Peyer's patch (tissue), 4 donors: Measurements from ENCODE around the gene EHD2. TPM values are rescaled to one million over a fixed set of nuclear protein-coding genes. Genes with fewer than 3 reads are reported as not detected.
"Not testable (repeated sequence)": the region's sequence is repeated elsewhere in the genome, so short reads cannot be mapped to it uniquely, and the experiment has no call there.

Experiments
- DNase-seq, 3 donors: peaks; one replicate each; pipeline ENCODE4 v3.0.0-alpha.2; 2017 to 2019
- H3K27ac ChIP-seq, 4 donors: fragments of 200-600 bp; sonication (generic); one replicate each; pipeline ENCODE4 v1.5.1; 2016 to 2019
- H3K27me3 ChIP-seq, 2 donors: fragments of 200-600 bp; sonication (generic); one replicate each; pipeline ENCODE4 v1.5.1; 2019
- H3K36me3 ChIP-seq, 3 donors: fragments of 200-600 bp; sonication (generic); one replicate each; pipeline ENCODE4 v1.5.1; 2016 to 2019
- H3K4me1 ChIP-seq, 4 donors: fragments of 200-600 bp; sonication (generic); one replicate each; pipeline ENCODE4 v1.5.1; 2016 to 2019
- H3K4me3 ChIP-seq, 4 donors: fragments of 200-600 bp; sonication (generic); 1 replicate in 3 of 4; 2 replicates in 1 of 4; pipeline ENCODE4 v1.5.1; 2016 to 2019; ENCODE audit warnings: mild to moderate bottlenecking in 1 of 4
- H3K9me3 ChIP-seq, 4 donors: fragments of 200-600 bp; sonication (generic); one replicate each; pipeline ENCODE4 v1.5.1; 2016 to 2019; ENCODE audit warnings: mild to moderate bottlenecking in 1 of 4
- POLR2A ChIP-seq, 2 donors: fragments of 450-650 bp; IDR thresholded peaks; one replicate each; pipeline ENCODE4 v1.5.1; 2017; ENCODE audit warnings: antibody characterized with exemption in 2 of 2, mild to moderate bottlenecking in 2 of 2, moderate library complexity in 2 of 2
- total RNA-seq, 4 donors: library from RNA; depleted of rRNA; stranded (reverse); fragments of >200 nt; gene quantifications; one replicate each; pipeline ENCODE4 v1.1.0, GENCODE V29; 2016
- TF ChIP-seq, protein P1 (sequence below), 6 experiments: fragments of 450-650 bp in 4 of 6; fragments of 200-600 bp in 2 of 6; sonication (generic) in 1 of 6; IDR thresholded peaks; one replicate each; pipeline ENCODE4 v1.5.1; 2017 to 2019; ENCODE audit warnings: antibody characterized with exemption in 6 of 6, mild to moderate bottlenecking in 3 of 6, moderate library complexity in 1 of 6

Gene EHD2
- total RNA-seq, 4 donors from 2014 or later: 11.2 to 117 (median 23.0) TPM

DNA sequence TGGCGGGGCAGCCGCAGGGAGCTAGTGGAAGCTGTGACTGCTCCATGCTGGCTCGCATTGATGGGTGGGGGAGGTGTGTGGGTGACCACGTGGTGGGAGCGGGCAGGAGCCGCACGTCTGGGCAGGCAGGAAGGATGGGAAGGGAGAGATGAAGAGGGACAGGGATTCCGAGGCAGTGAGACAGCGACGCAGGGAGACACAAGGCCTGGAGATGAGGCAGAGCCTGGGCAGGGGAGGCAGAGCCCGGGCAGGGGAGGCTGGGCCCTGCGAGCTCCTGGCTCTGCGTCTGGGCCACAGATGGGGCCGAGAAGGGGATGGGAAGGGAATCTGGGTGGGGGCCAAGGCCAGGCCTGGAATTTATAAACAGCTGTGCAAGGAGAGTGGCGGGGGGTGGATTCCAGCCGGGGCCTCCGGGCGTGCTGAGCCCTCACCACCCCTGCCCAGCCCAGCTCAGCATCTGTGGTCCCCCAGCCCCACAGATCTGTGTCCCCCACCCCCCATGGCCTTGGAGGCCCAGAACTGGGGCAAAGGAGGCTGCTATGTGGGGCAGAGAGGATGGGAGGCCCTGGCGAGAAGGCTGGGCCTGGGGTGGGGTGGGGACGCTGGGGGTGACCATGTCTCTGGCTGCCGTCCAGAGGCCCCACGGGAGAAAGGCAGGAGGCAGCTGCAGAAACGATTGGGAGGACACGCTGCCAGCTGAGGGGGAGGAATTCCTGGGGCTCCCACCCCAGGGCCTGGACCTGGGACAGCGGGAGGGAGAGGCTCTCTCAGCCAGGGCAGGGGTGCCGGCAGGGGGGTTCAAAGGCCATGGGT lies 6.0 kb downstream of the EHD2 start:
- H3K4me3 ChIP-seq: peak overlapping the region in 2 of 4 donors; percentile 21 to 24
- no peaks in the 10 kb centered on the region for H3K27me3 ChIP-seq
- no peak for TF ChIP-seq POLR2A (IDR thresholded peaks at IDR 0.05)
- TF ChIP-seq, protein P1, sequence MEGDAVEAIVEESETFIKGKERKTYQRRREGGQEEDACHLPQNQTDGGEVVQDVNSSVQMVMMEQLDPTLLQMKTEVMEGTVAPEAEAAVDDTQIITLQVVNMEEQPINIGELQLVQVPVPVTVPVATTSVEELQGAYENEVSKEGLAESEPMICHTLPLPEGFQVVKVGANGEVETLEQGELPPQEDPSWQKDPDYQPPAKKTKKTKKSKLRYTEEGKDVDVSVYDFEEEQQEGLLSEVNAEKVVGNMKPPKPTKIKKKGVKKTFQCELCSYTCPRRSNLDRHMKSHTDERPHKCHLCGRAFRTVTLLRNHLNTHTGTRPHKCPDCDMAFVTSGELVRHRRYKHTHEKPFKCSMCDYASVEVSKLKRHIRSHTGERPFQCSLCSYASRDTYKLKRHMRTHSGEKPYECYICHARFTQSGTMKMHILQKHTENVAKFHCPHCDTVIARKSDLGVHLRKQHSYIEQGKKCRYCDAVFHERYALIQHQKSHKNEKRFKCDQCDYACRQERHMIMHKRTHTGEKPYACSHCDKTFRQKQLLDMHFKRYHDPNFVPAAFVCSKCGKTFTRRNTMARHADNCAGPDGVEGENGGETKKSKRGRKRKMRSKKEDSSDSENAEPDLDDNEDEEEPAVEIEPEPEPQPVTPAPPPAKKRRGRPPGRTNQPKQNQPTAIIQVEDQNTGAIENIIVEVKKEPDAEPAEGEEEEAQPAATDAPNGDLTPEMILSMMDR (IDR thresholded peaks at IDR 0.05): no peak

DNA sequence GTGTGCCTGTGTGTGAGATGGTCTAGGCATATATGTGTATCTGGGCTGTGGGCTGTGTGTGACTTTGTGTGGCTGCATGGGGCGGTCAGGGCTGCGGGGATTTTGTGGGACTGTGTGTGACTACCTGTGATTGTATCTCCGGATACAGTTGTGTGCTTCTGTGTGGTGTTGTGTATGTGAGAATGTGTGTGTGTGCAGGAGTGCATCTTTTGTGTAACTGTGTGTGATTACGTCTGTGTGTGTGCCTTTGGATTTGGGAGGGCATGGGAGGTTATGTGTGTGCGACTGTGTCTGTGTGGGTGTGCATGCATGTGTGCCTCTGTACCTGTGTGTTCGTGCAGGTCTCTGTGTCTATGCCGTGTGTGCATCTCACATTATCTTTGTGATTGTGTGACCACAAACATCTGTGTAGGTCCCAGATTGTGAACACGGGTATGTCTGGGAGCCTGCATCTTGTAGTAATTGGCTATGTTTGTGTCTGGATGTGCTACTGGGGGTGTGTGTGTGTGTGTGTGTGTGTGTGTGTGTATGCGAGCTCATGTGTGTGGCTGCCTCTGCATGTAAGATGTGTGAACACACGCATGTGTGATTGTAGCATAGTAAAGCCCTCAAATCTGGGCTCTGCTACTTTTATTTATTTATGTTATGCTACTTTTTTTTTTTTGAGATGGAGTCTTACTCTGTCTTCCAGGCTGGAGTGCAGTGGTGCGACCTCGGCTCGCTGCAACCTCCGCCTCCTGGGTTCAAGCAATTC lies 7.6 kb downstream of the EHD2 start:
- H3K4me1 ChIP-seq: peaks cover 0 to 42% (median 0%) of the 10 kb centered on the region in 4 donors
- H3K4me3 ChIP-seq: no peak overlapping the region

More for the DNA sequence above, 6.0 kb downstream of the EHD2 start:
- H3K9me3 ChIP-seq: peaks cover 0 to under 1% (median 0%) of the 10 kb centered on the region in 4 donors
- H3K4me1 ChIP-seq: peaks cover 0 to 42% (median 0%) of the 10 kb centered on the region in 4 donors
- H3K36me3 ChIP-seq: no peaks in the 10 kb centered on the region
- DNase-seq: peak in 2 of 3 donors; percentile 32 to 83
- H3K27ac ChIP-seq: peak overlapping the region; percentile 57 to 93 (median 76)

DNA sequence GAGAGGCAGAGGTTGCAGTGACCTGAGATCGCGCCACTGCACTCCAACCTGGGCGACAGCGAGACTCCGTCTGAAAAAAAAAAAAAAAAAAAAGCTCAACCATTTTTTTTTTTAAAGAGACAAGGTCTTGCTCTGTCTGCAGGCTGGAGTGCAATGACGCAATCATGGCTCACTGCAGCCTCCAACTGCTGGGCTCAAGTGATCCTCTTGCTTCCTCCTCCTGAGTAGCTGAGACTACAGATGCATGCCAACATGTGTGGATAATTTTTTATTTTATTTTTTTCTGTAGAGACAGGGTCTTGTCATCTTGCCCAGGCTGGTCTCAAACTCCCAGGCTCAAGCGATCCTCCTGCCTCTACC lies 10.3 kb downstream of the EHD2 start:
- Histone ChIP-seq H3K4me1 (peaks cover 0 to 25% (median 0%) of the 10 kb centered on the region in 4 donors), H3K9me3 (no peaks in the 10 kb centered on the region), H3K4me3 (peak overlapping the region in 1 of 4 donors; percentile 24), H3K36me3 (no peaks in the 10 kb centered on the region), H3K27me3 (no peaks in the 10 kb centered on the region), H3K27ac (peak overlapping the region in 3 of 4 donors; percentile 32 to 72 (median 70))
- peak in 1 of 3 donors; percentile 67 for DNase-seq
- no peak for TF ChIP-seq POLR2A (IDR thresholded peaks at IDR 0.05)
- TF ChIP-seq, protein P1 (IDR thresholded peaks at IDR 0.05): no peak

More for the DNA sequence above, 7.6 kb downstream of the EHD2 start:
- peak overlapping the region in 3 of 4 donors; percentile 66 to 93 (median 87) for H3K27ac ChIP-seq
- no peak for DNase-seq
- H3K36me3 ChIP-seq: no peaks in the 10 kb centered on the region
- H3K27me3 ChIP-seq: no peaks in the 10 kb centered on the region
- no peaks in the 10 kb centered on the region for H3K9me3 ChIP-seq
- TF ChIP-seq POLR2A (IDR thresholded peaks at IDR 0.05): no peak
- TF ChIP-seq, protein P1 (IDR thresholded peaks at IDR 0.05): no peak

DNA sequence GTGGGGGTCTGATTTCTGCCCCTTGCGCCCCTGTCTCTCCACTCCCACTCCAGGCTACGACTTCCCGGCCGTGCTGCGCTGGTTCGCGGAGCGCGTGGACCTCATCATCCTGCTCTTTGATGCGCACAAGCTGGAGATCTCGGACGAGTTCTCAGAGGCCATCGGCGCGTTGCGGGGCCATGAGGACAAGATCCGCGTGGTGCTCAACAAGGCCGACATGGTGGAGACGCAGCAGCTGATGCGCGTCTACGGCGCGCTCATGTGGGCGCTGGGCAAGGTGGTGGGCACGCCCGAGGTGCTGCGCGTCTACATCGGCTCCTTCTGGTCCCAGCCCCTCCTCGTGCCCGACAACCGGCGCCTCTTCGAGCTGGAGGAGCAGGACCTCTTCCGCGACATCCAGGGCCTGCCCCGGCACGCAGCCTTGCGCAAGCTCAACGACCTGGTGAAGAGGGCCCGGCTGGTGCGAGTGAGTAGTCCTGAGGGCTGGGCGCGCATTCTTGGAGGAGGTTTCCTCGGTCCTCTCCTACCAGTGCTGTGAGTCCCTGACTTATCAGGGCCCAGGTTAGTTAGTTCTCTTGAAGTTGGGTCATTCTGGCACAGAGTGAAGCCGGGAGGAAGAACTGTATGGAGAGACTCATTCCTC lies 12.7 kb downstream of the EHD2 start:
- Histone ChIP-seq H3K27ac (peak overlapping the region in 2 of 4 donors; percentile 25 to 42), H3K27me3 (no peaks in the 10 kb centered on the region), H3K4me3 (no peak overlapping the region), H3K9me3 (no peaks in the 10 kb centered on the region), H3K4me1 (peaks cover 0 to 30% (median 0%) of the 10 kb centered on the region in 4 donors), H3K36me3 (no peaks in the 10 kb centered on the region)
- no peak for DNase-seq
- TF ChIP-seq, protein P1 (IDR thresholded peaks at IDR 0.05): no peak
- TF ChIP-seq POLR2A (IDR thresholded peaks at IDR 0.05): no peak

DNA sequence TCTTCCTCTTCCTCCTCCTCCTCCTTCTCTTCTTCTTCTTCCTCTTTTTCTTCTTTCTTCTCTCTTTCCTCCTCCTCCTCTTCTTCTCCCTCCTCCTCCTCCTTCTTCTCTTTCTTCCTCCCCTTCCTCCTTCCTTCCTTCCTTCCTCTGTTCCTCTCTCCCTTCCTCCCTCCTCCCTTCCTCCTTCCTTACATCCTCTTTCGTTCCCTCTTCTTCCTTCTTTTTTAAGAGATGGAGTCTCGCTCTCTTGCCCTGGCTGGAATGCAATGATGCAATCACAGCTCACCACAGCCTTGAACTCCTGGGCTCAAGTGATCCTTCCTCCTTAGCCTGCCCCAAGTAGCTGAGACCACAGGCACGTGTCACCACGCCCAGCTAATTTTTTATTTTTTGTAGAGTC lies 13.2 kb downstream of the EHD2 start:
- DNase-seq: no peak
- H3K4me1 ChIP-seq: peaks cover 0 to 30% (median 0%) of the 10 kb centered on the region in 4 donors

DNA sequence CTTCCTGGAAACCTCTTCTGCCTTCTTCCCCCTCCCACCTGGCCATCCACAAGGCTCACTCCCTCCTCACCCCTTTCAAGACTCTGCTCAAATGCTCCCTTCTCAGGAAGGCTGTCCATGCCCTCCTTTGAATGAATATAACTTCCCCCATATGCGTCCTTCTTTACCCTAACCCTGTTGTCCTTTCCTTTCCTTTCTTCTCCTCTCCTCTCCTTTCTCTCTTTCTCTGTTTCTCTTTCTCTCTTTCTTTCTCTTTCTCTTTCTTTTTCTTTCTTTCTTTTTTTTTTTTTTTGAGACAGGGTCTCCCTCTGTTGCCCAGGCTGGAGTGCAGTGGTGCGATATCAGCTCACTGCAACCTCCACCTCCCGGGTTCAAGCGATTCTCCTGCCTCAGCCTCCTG lies 15.1 kb downstream of the EHD2 start:
- not testable (repeated sequence) for DNase-seq, H3K36me3 ChIP-seq, H3K27me3 ChIP-seq, H3K9me3 ChIP-seq, H3K4me3 ChIP-seq
- peak overlapping the region in 1 of 4 donors; percentile 74 for H3K27ac ChIP-seq
- H3K4me1 ChIP-seq: peaks cover 0 to 23% (median 0%) of the 10 kb centered on the region in 4 donors

More for the DNA sequence above, 13.2 kb downstream of the EHD2 start:
- no peaks in the 10 kb centered on the region for H3K9me3 ChIP-seq
- no peaks in the 10 kb centered on the region for H3K27me3 ChIP-seq
- H3K36me3 ChIP-seq: no peaks in the 10 kb centered on the region
- peak overlapping the region in 2 of 4 donors; percentile 25 to 39 for H3K27ac ChIP-seq
- TF ChIP-seq, protein P1 (IDR thresholded peaks at IDR 0.05): no peak
- TF ChIP-seq POLR2A (IDR thresholded peaks at IDR 0.05): no peak
- H3K4me3 ChIP-seq: no peak overlapping the region
